GM19468 (cell line): ENCODE data around the gene CTU1.

Experiments
- ATAC-seq: cut with Tn5 transposase; IDR thresholded peaks from one replicate; pipeline ENCODE4 v1.9.1; 2021; ENCODE audit warnings: mild to moderate bottlenecking, moderate library complexity, moderate number of reproducible peaks; ENCODE audit not compliant: unreplicated experiment; ENCODE audit errors: extremely low read depth

The CTU1 gene

GRCh38 chr19:51060336-51060735, 47.9 kb downstream of the CTU1 start:
- no peak for ATAC-seq

GRCh38 chr19:51059715-51060114, 48.5 kb downstream of the CTU1 start:
- ATAC-seq: no peak

GRCh38 chr19:51055866-51056265, 52.3 kb downstream of the CTU1 start:
- no peak for ATAC-seq
